ENCODE data around the gene KIF16B. TPM values are rescaled to one million over a fixed set of nuclear protein-coding genes. Genes with fewer than 3 reads are reported as not detected.

Gene KIF16B
- total and polyA plus RNA-seq, 2 experiments from 2014 or later = 6.5 to 11.1 TPM

DNA sequence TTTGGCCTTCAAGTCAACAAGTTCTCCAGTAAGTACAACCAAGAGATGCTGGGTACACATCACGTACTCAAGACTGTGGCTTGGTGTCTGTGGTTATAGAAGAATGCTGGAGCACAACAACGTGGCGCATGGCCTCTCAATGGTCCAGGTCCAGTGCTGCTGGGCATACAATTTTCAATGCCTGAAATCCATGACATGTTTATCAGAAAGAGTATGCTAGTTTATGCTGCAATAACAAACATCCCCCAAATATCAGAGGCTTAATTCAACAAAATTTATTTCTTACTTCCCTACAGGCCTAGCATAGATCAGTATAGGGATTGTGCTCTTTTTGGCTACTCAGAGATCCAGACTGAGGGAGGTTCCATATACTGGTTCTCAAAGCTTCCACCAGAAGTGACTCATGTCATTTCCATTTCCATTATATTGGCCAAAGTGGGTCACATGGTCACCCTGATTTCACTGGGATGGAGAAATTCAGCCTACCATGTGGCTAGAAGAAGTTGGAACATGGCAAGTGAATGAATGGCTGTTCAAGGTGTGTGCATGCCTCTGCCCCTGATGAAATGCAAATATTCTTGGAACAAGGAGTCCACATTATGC, 33.3 kb upstream of the KIF16B start:
- Histone ChIP-seq H4K20me1 (replicated peaks; ENCODE audit: insufficient read depth) (no peaks in the 10 kb centered on the region), H3K27ac (ENCODE audit: low read depth) (no peak overlapping the region), H3K36me3 (ENCODE audit: insufficient read depth) (no peaks in the 10 kb centered on the region), H3K4me2 (no peak overlapping the region), H3F3A (replicated peaks; ENCODE audit: low read depth) (no peaks in the 10 kb centered on the region), H3K27me3 (ENCODE audit: insufficient read depth) (no peaks in the 10 kb centered on the region), H3K9me2 (ENCODE audit: insufficient read depth) (peaks cover 4% of the 10 kb centered on the region; the same call in 1 of the 2 replicates), H3K4me1 (ENCODE audit: insufficient read depth) (no peaks in the 10 kb centered on the region), H2AFZ (no peak overlapping the region), H3K4me3 (no peak overlapping the region), H3K79me2 (replicated peaks; ENCODE audit: insufficient read depth) (no peaks in the 10 kb centered on the region)
- TF ChIP-seq EZH2phosphoT487 (IDR thresholded peaks at IDR 0.05; ENCODE audit: unreplicated experiment) (no peak), JUNB (IDR thresholded peaks at IDR 0.05; ENCODE audit: unreplicated experiment) (no peak), ZNF114 (CRISPR knock-in tag; IDR thresholded peaks at IDR 0.05) (no peak), ZNF331 (CRISPR knock-in tag; IDR thresholded peaks at IDR 0.05; ENCODE audit: low read depth) (no peak), NANOG (IDR thresholded peaks at IDR 0.05; ENCODE audit: borderline replicate concordance) (no peak), POLR2AphosphoS5 (IDR thresholded peaks at IDR 0.05; ENCODE audit: low read depth) (no peak), EZH2 (IDR thresholded peaks at IDR 0.05; ENCODE audit: low read depth, unreplicated experiment) (no peak), STAT1 (IDR thresholded peaks at IDR 0.05; ENCODE audit: unreplicated experiment) (no peak), CREB1 (CRISPR knock-in tag; IDR thresholded peaks at IDR 0.05; ENCODE audit: low read depth) (no peak)
- TF ChIP-seq, protein P1, sequence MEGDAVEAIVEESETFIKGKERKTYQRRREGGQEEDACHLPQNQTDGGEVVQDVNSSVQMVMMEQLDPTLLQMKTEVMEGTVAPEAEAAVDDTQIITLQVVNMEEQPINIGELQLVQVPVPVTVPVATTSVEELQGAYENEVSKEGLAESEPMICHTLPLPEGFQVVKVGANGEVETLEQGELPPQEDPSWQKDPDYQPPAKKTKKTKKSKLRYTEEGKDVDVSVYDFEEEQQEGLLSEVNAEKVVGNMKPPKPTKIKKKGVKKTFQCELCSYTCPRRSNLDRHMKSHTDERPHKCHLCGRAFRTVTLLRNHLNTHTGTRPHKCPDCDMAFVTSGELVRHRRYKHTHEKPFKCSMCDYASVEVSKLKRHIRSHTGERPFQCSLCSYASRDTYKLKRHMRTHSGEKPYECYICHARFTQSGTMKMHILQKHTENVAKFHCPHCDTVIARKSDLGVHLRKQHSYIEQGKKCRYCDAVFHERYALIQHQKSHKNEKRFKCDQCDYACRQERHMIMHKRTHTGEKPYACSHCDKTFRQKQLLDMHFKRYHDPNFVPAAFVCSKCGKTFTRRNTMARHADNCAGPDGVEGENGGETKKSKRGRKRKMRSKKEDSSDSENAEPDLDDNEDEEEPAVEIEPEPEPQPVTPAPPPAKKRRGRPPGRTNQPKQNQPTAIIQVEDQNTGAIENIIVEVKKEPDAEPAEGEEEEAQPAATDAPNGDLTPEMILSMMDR (conservative IDR thresholded peaks at IDR 0.05; ENCODE audit: low read depth in 2 of 2) = no peak
- TF ChIP-seq, protein P2, sequence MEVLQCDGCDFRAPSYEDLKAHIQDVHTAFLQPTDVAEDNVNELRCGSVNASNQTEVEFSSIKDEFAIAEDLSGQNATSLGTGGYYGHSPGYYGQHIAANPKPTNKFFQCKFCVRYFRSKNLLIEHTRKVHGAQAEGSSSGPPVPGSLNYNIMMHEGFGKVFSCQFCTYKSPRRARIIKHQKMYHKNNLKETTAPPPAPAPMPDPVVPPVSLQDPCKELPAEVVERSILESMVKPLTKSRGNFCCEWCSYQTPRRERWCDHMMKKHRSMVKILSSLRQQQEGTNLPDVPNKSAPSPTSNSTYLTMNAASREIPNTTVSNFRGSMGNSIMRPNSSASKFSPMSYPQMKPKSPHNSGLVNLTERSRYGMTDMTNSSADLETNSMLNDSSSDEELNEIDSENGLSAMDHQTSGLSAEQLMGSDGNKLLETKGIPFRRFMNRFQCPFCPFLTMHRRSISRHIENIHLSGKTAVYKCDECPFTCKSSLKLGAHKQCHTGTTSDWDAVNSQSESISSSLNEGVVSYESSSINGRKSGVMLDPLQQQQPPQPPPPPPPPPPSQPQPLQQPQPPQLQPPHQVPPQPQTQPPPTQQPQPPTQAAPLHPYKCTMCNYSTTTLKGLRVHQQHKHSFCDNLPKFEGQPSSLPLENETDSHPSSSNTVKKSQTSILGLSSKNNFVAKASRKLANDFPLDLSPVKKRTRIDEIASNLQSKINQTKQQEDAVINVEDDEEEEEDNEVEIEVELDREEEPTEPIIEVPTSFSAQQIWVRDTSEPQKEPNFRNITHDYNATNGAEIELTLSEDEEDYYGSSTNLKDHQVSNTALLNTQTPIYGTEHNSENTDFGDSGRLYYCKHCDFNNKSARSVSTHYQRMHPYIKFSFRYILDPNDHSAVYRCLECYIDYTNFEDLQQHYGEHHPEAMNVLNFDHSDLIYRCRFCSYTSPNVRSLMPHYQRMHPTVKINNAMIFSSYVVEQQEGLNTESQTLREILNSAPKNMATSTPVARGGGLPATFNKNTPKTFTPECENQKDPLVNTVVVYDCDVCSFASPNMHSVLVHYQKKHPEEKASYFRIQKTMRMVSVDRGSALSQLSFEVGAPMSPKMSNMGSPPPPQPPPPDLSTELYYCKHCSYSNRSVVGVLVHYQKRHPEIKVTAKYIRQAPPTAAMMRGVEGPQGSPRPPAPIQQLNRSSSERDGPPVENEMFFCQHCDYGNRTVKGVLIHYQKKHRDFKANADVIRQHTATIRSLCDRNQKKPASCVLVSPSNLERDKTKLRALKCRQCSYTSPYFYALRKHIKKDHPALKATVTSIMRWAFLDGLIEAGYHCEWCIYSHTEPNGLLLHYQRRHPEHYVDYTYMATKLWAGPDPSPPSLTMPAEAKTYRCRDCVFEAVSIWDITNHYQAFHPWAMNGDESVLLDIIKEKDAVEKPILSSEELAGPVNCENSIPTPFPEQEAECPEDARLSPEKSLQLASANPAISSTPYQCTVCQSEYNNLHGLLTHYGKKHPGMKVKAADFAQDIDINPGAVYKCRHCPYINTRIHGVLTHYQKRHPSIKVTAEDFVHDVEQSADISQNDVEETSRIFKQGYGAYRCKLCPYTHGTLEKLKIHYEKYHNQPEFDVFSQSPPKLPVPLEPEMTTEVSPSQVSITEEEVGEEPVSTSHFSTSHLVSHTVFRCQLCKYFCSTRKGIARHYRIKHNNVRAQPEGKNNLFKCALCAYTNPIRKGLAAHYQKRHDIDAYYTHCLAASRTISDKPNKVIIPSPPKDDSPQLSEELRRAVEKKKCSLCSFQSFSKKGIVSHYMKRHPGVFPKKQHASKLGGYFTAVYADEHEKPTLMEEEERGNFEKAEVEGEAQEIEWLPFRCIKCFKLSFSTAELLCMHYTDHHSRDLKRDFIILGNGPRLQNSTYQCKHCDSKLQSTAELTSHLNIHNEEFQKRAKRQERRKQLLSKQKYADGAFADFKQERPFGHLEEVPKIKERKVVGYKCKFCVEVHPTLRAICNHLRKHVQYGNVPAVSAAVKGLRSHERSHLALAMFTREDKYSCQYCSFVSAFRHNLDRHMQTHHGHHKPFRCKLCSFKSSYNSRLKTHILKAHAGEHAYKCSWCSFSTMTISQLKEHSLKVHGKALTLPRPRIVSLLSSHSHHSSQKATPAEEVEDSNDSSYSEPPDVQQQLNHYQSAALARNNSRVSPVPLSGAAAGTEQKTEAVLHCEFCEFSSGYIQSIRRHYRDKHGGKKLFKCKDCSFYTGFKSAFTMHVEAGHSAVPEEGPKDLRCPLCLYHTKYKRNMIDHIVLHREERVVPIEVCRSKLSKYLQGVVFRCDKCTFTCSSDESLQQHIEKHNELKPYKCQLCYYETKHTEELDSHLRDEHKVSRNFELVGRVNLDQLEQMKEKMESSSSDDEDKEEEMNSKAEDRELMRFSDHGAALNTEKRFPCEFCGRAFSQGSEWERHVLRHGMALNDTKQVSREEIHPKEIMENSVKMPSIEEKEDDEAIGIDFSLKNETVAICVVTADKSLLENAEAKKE (CRISPR knock-in tag; IDR thresholded peaks at IDR 0.05) = no peak
- TF ChIP-seq, protein P3, sequence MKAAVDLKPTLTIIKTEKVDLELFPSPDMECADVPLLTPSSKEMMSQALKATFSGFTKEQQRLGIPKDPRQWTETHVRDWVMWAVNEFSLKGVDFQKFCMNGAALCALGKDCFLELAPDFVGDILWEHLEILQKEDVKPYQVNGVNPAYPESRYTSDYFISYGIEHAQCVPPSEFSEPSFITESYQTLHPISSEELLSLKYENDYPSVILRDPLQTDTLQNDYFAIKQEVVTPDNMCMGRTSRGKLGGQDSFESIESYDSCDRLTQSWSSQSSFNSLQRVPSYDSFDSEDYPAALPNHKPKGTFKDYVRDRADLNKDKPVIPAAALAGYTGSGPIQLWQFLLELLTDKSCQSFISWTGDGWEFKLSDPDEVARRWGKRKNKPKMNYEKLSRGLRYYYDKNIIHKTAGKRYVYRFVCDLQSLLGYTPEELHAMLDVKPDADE (IDR thresholded peaks at IDR 0.05) = no peak
- TF ChIP-seq, protein P4, sequence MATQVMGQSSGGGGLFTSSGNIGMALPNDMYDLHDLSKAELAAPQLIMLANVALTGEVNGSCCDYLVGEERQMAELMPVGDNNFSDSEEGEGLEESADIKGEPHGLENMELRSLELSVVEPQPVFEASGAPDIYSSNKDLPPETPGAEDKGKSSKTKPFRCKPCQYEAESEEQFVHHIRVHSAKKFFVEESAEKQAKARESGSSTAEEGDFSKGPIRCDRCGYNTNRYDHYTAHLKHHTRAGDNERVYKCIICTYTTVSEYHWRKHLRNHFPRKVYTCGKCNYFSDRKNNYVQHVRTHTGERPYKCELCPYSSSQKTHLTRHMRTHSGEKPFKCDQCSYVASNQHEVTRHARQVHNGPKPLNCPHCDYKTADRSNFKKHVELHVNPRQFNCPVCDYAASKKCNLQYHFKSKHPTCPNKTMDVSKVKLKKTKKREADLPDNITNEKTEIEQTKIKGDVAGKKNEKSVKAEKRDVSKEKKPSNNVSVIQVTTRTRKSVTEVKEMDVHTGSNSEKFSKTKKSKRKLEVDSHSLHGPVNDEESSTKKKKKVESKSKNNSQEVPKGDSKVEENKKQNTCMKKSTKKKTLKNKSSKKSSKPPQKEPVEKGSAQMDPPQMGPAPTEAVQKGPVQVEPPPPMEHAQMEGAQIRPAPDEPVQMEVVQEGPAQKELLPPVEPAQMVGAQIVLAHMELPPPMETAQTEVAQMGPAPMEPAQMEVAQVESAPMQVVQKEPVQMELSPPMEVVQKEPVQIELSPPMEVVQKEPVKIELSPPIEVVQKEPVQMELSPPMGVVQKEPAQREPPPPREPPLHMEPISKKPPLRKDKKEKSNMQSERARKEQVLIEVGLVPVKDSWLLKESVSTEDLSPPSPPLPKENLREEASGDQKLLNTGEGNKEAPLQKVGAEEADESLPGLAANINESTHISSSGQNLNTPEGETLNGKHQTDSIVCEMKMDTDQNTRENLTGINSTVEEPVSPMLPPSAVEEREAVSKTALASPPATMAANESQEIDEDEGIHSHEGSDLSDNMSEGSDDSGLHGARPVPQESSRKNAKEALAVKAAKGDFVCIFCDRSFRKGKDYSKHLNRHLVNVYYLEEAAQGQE (IDR thresholded peaks at IDR 0.05; ENCODE audit: unreplicated experiment) = no peak
- H3K4me3 Mint-ChIP-seq = no peak overlapping the region
- peaks cover 2% of the 10 kb centered on the region for H3K27me3 Mint-ChIP-seq (ENCODE audit: insufficient read depth, low read depth, poor library complexity)
- H3K4me1 Mint-ChIP-seq = no peaks in the 10 kb centered on the region
- no peaks in the 10 kb centered on the region for H3K36me3 Mint-ChIP-seq (ENCODE audit: low read depth)
- no peak for ATAC-seq
- H3K9me3 Mint-ChIP-seq = no peaks in the 10 kb centered on the region; the same call in 2 of the 3 replicates
- H3K27ac Mint-ChIP-seq = no peak overlapping the region
- no peak for DNase-seq (ENCODE audit: low spot score)

Data from GM23338 (cell line).